ENCODE data around the gene CDC42EP5.
"Not testable (repeated sequence)": the region's sequence is repeated elsewhere in the genome, so short reads cannot be mapped to it uniquely, and the experiment has no call there.

DNA sequence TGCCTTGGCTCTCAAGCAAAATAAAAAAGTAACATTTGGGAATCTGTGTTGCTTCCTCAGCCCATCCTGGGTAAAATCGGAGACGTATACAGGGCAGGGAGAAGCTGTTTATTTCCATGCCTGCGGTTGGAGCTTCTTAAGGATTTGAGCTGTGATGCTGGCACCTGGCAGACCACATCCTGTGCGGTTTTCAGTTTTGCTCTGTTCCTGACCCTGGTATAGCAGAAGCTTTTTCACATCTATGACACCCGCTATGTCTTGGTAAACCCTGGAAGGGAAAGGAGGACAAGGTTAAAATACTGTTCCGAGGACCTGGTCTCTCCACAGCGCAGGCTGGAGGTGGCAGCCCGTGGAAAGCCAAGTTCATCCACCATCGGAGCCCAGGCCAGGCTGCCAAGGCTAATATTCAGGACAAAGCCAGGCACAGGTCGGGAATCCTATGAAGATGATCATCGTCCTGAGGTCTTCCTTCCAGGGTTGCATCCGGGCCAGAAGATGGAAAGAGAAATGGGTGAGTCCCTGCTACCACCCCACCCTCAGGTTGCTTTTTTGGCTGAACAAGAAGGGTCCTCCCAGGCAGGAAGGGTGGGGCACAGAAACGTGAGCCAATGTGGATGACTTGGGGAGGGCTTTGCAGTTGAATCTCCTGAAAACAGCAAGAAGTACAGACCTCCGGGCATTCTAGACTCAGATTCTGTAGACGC lies 24.8 kb upstream of the CDC42EP5 start:
- not testable (repeated sequence) for TF ChIP-seq CTCF, POLR2A (IDR thresholded peaks at IDR 0.05)

Data from esophagus squamous epithelium (tissue), 4 donors.